Ramos (cell line): ENCODE data around the gene BTBD9.
"Not testable (repeated sequence)": the region's sequence is repeated elsewhere in the genome, so short reads cannot be mapped to it uniquely, and the experiment has no call there.

Experiments used
- in situ Hi-C: fragments of 300-500 bp; cut with MboI; formaldehyde crosslinking; loops from one replicate; pipeline ENCODE4 v1.14.3; 2022; ENCODE audit warnings: low sequenced_read_pairs; ENCODE audit not compliant: unreplicated experiment

BTBD9 gene

DNA sequence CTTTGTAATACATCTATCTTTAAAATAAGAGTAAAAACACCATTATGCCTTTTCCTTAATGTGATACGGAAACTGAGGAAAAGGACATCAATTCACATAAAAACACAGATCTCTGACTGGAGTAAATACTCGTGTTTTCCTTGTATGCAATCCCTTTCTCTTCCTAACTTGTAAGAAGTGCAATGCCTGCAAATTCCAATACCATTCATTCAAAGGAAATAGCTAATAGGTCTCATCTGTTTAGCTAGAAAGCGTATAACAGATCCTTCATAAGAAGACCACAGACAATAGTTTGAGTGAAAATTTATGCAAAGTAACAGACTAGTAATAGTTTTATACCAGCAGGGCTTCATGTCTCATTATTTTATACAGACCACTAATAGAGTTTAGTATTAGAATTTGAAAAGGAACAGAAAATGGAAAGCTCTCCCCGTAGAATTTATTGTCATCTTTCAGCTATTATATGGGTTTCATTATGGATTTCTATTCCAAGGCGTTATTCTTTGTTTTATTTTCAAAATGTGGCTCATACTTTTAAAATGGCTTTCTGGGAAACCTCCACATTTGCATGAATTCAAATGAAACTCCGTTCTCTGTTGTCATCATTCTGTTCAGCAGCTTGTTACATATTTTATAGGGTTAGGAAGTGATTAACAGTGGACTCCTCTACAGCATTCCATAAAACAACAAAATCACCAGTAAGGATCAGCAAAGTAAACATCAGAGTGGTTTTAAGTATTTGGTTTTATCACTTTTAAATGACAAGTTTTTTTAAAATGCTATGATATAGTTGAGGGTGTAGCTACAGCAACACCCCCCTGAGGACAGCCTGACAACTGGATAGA lies 186.7 kb downstream of the BTBD9 start:
- in situ Hi-C loops, result no loop called here

DNA sequence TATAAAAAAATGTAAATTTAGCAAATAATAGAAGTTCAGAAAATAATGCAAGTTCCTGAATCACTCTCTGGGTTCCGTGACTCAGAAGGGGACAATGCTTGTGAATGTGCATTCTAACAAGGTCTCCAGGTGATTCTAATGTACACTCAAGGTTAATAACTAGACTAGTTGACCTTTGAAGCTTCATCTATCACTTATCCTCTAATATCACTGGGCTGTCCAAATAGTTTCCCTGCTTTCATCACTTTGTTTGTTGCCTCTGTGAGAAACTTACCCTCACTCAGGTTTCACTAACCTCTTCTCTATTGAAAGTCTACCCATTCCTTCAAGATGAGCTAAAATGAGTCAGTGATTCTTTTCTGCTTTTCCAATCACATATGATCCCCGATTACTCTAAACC lies 189.0 kb downstream of the BTBD9 start:
- in situ Hi-C loops, result no loop called here

DNA sequence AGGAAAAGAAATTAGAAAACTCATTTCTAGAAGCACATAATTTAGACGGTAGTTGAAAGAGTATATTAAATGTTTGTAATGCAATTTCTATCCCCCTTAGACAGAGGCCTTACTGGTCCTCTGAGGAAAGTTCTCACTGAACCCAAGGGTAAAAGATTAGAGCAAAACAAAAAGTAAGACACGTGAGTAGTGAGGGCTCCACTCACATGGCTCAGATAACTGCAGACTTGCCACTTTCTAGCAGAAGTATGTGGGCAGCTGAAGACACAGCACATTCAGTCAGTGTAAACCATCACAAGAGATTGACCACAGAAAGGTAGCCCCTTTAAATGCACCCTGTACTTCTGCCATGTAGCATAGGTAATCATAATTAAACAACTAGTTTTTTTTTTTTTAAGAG lies 193.8 kb downstream of the BTBD9 start:
- in situ Hi-C loops, result no loop called here

DNA sequence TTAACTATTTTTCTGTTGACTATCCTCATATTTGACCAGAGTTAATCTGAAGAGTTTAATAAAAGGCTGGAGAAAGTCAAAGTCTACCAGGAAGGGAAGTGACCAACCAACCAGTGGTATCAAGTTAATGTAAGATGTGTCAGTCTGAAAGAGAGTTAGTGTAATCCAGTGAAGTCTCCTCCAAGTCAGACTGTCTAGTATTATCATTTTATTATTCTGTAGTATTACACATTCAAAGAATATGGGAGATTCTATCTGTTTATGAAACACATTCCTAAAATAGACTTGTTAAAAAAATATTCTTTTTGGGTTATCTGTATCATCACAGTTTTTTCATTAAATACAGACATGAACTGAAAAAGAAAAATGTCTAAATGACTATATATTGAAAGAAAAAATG lies 194.4 kb downstream of the BTBD9 start:
- in situ Hi-C loops, result no loop called here

DNA sequence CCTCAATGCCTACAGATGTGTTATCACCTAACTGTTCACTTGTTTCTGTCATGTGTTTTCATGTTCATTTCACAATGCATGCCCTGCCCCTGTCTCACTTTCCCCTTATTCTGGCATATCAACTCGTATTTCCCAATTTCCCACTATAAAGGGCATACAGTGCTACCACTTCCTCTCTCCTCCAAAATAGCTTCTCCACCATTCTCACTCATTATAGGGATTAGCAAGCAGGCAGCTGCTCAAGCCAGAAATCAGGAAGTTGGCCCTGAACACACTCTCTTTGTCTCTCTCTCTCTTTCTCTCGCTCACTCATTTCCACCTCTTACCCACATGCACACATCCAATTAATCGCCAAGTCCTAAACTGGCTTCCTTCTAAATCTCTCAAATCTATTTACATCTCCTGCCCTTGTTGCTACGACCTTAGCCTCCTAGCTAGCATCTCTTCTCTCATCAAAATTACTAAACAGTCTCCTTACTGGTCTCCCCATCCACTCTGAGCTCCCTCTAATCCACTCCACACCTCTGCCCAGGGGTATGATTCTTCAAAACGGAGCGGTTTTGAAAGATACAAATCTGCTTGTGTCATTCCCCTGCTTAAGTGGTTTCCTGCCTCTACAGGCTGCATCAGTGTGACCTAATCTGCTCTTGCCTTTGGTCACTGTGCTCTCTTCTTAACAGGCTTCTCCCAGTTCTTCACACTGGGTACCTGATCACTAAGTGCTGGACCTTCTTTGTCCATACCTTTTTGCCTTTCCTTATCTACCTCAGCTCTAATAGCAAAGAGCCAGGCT lies 196.2 kb downstream of the BTBD9 start:
- in situ Hi-C loops, result no loop called here

DNA sequence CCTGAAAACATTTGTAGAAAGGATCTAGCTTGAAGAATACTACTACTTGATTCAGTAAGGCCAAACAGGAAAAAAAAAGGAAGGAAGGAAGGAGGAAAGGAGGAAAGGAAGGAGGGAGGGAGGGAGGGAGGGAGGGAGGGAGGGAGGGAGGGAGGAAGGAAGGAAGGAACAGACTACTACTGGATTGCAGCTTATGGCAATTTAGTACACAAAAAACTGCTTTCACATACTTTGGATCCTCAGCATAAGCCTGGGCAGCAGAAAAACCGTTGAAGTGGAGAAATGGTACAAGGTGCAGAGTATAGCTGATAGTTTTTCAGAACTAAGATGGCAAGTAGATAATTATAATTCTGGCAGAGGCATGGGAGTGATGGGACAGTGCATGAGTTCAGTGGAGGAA lies 201.6 kb downstream of the BTBD9 start:
- in situ Hi-C loops, result no loop called here

DNA sequence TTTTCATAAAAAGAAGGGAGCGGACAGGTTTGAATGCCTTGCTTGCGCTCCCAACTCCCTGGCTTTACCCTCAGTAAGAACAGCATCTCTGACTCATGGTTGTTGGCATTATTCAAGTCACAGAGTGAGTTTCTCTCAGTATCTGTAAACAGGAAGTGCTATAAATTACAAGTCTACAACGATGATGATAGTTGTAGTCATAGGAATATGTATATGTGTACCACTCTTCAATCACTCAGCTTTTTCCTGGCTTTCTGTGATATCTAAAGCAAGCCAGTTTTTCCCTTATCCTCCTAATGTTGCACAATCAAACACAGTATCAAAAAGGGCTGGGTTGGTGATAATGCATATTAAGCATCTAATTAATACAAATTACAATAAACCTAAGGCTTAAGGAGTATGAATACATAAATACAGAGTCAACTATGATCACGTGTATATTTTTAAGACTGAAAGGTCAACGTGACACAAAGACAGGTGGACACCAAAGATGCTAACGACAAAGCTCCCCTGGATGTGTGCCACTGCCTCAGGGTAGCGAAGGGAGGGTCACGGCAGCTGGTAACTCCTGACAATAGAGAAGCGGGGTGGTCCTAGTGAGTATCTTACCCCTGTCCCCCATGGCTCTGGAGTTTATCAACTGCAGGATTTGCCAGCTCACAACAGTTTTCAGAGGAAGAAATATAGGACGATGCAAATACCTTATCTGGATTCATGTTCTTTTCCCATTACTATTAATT lies 202.8 kb downstream of the BTBD9 start:
- in situ Hi-C loops, result no loop called here

DNA sequence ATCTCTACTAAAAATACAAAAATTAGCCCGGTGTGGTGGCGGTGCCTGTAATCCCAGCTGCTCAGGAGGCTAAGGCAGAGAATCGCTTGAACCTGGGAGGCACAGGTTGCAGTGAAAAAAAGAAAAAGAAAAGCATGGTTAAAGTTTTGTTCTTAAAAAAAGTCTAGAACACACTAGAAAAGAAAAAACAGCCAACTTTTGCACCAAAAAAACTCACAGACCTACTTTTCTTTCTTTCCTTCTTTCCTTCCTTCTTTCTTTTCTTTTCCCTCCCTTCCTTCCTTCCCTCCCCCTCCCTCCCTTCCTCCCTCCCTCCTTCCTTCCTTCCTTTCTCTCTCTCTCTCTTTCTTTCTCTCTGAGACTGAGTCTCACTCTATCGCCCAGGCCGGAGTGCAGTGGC lies 204.4 kb downstream of the BTBD9 start:
- in situ Hi-C loops, result no loop called here

DNA sequence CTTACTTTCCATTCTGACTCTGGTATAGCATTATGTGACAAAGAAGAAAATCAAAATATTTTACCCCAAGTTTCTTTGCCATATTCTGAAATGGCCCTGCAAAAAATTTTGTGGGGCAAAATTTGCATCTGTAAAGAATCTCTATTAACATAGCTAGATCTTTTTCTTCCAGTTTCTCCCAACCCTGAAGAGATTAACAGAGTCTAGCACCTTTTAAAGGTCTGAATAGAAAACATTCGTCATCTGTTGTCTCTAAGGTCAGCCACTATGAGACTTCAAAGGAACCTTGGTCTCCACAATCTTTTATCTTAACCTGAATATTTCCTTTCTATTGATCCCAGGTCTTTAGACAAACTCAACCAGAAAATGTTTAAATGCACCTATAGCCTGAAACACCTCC lies 205.7 kb downstream of the BTBD9 start:
- in situ Hi-C loops, result no loop called here

DNA sequence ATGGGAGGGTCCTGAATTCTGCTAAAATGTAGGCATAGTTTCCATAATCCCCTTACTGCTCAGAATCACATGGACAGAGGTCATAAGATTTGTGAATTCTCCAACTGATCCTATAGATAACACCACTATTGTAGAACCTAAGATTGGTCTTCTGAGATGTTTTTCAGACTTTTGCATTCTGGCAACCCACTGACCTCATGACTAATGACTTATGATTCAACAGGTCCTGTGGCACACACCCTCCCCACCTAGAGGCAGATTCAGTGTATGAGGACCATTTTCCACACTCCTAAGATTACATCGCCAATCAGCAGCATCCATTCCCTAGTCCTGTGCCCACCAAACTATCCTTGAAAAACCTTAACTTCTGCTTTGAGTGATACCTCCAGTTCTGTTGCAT lies 207.2 kb downstream of the BTBD9 start:
- in situ Hi-C loops, result no loop called here

DNA sequence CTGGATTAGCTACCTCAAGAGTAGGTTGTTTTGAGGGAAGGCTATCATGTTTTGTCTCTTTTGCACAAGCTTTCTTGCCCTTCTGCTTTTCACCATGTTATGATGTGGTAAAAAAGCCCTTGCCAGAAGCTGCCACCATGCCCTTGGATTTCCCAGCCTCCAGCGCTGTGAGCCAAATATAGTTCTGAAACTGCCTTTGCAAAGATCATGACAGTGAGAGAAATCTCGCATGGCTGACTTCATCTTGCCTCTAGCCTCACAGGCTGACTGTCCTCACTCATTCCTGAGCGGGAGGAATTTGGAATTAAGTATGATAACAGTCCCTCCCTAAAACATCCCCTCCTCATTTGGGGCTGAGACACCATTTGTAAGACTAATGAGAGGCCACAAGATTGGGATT lies 207.7 kb downstream of the BTBD9 start:
- in situ Hi-C loops, result no loop called here

DNA sequence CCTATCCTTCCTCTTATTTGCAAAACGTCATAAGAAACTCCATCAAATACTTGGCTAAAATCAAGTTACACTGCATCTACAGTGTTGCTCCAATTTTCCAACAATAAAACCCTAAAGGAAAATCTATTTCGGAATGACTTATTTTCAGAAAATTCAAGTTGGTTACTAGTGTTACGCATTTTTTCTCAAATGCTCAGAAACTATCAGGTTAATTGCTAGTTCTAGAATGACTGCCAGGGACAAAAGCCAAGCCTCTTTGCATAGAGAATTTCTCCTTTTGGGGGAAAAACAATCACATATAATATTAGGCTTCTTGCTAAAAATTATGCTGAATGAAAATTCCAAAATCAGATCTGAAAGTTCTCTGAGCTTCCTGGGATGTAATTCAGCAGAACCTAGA lies 210.2 kb downstream of the BTBD9 start:
- in situ Hi-C loops, result no loop called here

DNA sequence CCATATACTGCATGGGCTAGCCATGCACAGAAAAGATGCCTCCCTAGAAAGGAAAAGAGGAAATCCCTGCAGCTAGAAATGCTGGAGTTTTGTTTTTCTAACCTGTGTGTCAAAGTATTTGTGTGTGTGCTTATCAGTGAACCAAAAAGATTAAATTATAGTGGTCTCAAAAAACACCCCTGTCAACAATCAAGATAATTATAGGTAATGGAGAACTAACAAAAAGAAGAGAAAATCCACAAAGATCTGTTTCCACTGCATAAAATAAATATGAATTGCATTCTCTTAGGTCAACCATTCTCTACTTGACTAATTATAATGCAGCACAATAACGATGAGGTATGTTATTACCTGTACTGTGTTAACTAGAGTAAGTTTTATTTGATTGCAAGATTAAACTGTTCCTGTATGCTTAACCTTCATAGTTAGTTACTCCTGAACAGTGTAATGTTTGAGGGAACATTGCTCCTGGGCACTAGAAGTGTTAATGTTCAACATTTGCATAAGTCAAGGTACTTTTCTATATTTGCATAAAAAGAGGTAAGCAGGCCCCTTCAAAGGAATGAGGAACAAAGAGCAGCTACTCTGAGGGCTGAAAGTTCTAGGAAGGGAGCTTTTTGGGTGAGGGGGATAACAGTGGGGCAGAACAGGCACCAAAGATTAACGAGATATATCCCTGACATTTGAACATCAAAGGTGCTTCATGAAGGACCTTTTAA lies 212.1 kb downstream of the BTBD9 start:
- in situ Hi-C loops, result no loop called here

DNA sequence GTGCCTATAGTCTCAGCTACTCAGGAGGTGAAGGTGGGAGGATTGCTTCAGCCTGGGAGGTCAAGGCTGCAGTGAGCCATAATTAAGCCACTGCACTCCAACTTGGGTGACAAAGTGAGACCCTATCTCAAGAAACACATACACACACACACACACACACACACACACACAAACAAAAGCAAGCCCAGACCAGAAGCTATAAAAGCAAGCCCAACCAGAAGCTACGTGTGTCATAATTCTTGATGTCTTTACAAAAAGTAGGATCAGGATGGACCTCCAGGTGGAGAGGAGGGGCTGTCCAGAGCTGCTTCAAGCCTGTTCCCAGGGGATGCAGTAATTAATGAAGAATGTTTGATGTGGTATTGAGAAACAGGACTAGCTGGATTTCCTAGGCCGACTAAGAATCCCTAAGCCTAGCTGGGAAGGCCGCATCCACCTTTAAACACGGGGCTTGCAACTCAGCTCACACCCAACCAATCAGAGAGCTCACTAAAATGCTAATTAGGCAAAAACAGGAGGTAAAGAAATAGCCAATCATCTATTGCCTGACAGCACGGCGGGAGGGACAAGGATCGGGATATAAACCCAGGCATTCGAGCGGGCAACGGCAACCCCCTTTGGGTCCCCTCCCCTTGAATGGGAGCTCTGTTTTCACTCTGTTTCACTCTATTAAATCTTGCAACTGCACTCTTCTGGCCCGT lies 213.8 kb downstream of the BTBD9 start:
- in situ Hi-C loops, result not testable (repeated sequence)

DNA sequence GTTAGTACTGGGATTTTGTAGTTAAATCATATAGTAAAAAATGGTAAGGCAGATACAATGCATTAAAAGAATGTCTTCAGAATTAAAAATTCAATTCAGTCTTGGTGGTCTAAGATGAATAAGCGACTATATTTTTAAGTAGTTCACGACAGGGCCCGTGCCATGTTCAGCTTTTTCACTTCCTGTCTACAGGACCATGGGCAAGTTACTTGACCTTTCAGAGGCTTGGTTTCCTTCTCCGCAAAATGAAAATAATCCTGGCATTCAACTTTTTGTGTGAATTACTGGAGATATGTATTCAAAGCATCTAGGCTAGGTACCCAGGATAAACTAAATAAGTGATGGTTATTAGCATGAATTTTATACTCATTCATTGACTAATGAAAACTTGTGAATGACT lies 216.0 kb downstream of the BTBD9 start:
- in situ Hi-C loops, result no loop called here

DNA sequence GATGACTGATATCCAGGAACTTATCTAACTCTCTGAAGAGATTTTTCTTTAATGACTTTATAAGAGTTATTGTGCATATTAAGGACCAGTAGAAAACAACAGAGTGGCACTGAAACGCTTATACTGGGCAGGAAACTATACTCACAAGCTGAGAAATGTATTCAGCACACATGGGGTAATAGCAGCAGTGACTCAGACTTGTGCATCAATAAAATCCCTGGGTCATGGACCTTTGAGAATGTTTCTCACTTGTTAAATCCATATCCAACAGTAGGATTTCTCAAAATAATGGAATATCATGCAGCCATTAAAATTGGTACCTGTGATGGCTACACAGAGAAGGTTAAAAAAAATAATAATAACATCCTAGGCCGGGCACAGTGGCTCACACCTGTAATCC lies 219.5 kb downstream of the BTBD9 start:
- in situ Hi-C loops, result no loop called here

DNA sequence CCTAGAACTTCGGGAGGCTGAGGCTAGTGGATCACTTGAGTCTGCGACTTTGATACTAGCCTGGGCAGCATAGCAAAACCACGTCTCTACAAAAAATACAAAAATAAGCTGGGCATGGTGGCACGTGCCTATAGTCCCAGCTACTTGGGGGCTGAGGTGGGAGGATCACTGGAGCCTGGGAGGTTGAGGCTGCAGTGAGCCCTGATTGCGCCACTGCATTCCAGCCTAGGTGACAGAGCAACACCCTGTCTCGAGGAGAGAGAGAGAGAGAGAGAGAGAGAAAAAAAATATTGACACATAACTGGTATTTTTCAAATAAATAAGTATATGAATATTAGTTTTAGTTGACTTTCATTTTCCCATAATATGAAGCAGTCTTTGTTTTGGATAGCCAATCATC lies 222.2 kb downstream of the BTBD9 start:
- in situ Hi-C loops, result no loop called here

DNA sequence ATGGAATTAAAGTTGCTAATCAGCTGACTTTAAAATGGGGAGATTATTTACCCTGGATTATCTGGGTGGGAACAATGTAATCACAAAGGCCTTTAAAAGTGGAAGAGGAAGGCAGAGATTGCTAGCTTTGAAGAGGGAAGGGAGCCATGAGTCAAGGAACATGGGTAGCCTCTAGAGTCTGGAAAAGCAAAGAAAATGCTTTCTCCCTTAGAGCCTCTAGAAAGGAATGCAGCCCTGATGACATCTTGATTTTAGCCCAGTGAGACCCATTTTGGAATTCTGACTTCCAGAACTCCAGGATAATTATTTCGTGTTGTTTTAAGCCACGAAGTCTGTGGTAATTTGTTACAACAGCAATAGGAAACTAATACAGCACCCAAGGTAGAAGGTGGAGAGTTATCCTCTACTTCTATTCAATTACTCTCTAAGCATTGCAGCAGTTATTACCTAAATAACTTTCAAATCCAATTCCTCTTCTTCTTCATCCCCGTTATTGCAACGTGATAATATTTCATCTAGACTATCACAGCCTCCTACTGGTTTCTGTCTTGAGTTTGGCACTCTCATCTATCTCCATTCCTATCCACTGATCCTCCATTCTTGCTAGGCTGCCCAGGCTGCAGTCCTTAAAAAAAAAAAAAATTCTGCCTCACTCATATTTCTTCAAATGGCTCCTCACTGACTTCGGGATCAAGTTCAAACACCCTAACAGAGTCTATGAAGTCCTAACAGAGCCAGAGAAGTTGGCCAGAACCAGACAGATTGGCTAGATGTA lies 224.3 kb downstream of the BTBD9 start:
- in situ Hi-C loops, result no loop called here
